ENCODE measurements around the gene SCN1A. TPM values are rescaled to one million over a fixed set of nuclear protein-coding genes. Genes with fewer than 3 reads are reported as not detected.

Gene SCN1A
- total RNA-seq, 2 donors from 2014 or later: not detected

DNA sequence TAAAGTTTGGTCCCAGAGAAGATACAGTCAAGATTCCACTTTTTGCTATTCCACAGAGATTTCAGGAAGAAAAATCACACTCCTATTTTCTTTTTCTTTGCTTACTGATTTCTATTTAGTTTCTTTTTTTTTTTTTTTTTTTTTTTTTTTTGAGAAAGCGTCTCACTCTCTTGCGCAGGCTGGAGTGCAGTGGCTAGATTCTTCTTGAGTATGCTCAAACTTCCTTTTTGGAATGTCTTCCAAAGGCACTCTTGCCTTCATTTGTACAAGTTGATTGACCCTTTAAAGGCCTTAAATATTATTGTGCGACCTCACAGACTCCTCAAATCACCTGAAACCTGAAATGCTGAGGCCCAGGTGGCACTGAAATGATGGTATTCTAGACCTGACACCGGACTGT lies 9.6 kb downstream of the SCN1A start:
- no peak for DNase-seq
- Histone ChIP-seq H3K27ac (no peak overlapping the region), H3K9me3 (no peaks in the 10 kb centered on the region), H3K27me3 (no peaks in the 10 kb centered on the region), H3K4me1 (no peaks in the 10 kb centered on the region), H3K36me3 (replicated peaks in 1 of 2; ENCODE audit: insufficient read depth in 1 of 2, low read depth in 2 of 2) (no peaks in the 10 kb centered on the region), H3K4me3 (no peak overlapping the region)
- WGBS, 2 donors: 85 to 93% methylated on average over 4 of the region's 4 CpGs
- TF ChIP-seq CTCF (IDR thresholded peaks at IDR 0.05) (no peak), POLR2A (IDR thresholded peaks at IDR 0.05) (no peak)
- no peak for ATAC-seq
- intact Hi-C loops (cut with DNase I): no loop called here

- DNase-seq (no peak), ATAC-seq (no peak)
- intact Hi-C loops (cut with DNase I): no loop called here
- no peak overlapping the region for H3K27ac ChIP-seq
- H3K4me3 ChIP-seq: no peak overlapping the region
- H3K36me3 ChIP-seq (replicated peaks in 1 of 2; ENCODE audit: insufficient read depth in 1 of 2, low read depth in 2 of 2): no peaks in the 10 kb centered on the region
- no peaks in the 10 kb centered on the region for H3K27me3 ChIP-seq
- 91 to 92% methylated on average over 6 of the region's 6 CpGs for WGBS, 2 donors
- TF ChIP-seq CTCF (IDR thresholded peaks at IDR 0.05) (no peak), POLR2A (IDR thresholded peaks at IDR 0.05) (no peak)
- no peaks in the 10 kb centered on the region for H3K9me3 ChIP-seq
- H3K4me1 ChIP-seq: no peaks in the 10 kb centered on the region
These were observed 10.3 kb downstream of the SCN1A start for GRCh38 chr2:166117491-166117890.

DNA sequence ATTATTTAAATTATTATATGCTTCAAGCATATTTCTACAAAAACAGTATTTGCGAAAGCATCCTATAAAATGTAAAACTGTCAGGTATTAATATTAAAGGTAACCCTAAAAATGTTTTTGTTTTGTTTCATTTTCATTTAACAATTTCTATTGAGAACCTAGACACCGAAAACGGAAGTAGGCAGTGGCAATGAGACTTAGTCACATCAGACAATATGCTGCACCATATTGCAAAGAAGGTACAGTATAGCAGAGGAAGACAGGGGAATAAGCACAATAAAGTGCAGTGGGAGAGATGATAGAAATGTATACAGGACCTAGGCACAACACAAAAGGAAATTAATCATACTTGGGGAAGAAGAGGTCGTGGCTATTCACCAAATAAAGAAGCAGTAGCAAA lies 12.2 kb downstream of the SCN1A start:
- H3K4me3 ChIP-seq: no peak overlapping the region
- no peaks in the 10 kb centered on the region for H3K27me3 ChIP-seq
- no peaks in the 10 kb centered on the region for H3K36me3 ChIP-seq (replicated peaks in 1 of 2; ENCODE audit: insufficient read depth in 1 of 2, low read depth in 2 of 2)
- H3K27ac ChIP-seq: no peak overlapping the region
- intact Hi-C loops (cut with DNase I): no loop called here
- no peaks in the 10 kb centered on the region for H3K4me1 ChIP-seq
- 79% methylated on average over 4 of the region's 4 CpGs for WGBS, 2 donors
- ATAC-seq (no peak), DNase-seq (no peak)
- H3K9me3 ChIP-seq: no peaks in the 10 kb centered on the region
- no peak for TF ChIP-seq CTCF (IDR thresholded peaks at IDR 0.05)
- no peak for TF ChIP-seq POLR2A (IDR thresholded peaks at IDR 0.05)

GRCh38 chr2:166112193-166112605 lies 15.6 kb downstream of the SCN1A start:
- WGBS, 2 donors: 86 to 94% methylated on average over 1 of the region's 1 CpG
- no peak for TF ChIP-seq CTCF (IDR thresholded peaks at IDR 0.05)
- TF ChIP-seq POLR2A (IDR thresholded peaks at IDR 0.05): no peak

DNA sequence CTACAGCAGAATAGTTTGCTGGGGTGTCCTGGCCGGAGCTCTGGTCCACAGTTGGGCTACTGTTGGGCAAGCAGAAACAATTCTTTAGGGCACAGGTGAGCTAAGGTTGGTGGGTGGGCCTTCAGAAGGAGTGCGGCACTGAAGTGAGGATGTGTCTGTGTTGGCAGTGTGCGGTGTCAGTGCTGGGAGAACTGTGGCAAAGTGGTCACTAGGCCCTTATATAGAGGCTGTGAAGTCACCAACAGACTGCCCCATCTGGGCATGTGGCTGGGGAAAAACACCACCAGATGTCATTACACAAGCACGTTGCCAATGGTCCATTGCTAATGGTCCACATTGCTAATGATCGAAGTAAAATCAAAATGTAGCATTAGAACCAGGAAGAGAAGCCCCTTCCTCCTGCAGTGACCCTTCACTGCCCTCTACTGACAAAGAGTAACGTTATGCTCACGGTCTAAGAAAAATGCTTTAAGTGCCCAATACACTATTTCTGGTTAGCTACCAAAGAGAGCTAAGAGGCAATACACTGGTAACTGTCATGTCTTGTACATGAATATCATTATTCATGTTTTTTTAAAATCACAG lies 21.3 kb downstream of the SCN1A start:
- no peak for ATAC-seq
- Histone ChIP-seq H3K27me3 (no peaks in the 10 kb centered on the region), H3K27ac (no peak overlapping the region), H3K9me3 (no peaks in the 10 kb centered on the region), H3K4me1 (no peaks in the 10 kb centered on the region), H3K36me3 (replicated peaks in 1 of 2; ENCODE audit: insufficient read depth in 1 of 2, low read depth in 2 of 2) (no peaks in the 10 kb centered on the region), H3K4me3 (no peak overlapping the region)
- 54 to 73% methylated on average over 7 of the region's 7 CpGs for WGBS, 2 donors
- intact Hi-C loops (cut with DNase I): no loop called here
- TF ChIP-seq CTCF (IDR thresholded peaks at IDR 0.05) (no peak), POLR2A (IDR thresholded peaks at IDR 0.05) (no peak)
- no peak for DNase-seq

More at GRCh38 chr2:166112193-166112605, 15.6 kb downstream of the SCN1A start:
- DNase-seq (no peak), ATAC-seq (no peak)
- H3K4me3 ChIP-seq: no peak overlapping the region
- H3K36me3 ChIP-seq (replicated peaks in 1 of 2; ENCODE audit: insufficient read depth in 1 of 2, low read depth in 2 of 2): no peaks in the 10 kb centered on the region
- no peaks in the 10 kb centered on the region for H3K27me3 ChIP-seq
- H3K4me1 ChIP-seq: no peaks in the 10 kb centered on the region
- H3K9me3 ChIP-seq: no peaks in the 10 kb centered on the region
- intact Hi-C loops (cut with DNase I): no loop called here
- no peak overlapping the region for H3K27ac ChIP-seq
